ENCODE measurements around the gene EEF1AKMT1. TPM values are rescaled to one million over a fixed set of nuclear protein-coding genes. Genes with fewer than 3 reads are reported as not detected.

EEF1AKMT1 gene
- total and polyA plus RNA-seq, 2 donors (not counting 1 experiment from before 2014, with no cell fraction given) = 7.6 to 18.0 TPM

DNA sequence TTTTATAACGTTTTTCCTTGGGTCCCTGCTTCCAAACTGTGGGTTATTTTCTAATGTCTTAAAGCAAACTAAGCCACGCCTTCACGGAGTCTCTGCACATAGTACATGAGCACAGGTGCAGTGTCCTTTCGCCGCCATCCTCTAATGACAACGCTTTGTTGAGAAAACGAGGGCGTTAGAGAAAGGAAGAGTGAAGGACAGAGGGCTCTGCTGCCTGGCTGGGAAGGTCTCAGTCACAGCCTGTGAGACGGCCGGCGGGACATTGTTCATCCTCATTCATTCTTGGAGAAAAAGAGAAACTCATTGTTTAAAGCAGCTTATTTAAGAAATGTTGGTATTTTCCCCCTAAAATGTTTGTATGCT is 60.8 kb downstream of the EEF1AKMT1 start:
- H3K79me2 ChIP-seq (ENCODE audit: control insufficient read depth, insufficient read depth, low read length) = no peaks in the 10 kb centered on the region
- H3K27ac ChIP-seq (ENCODE audit: insufficient read depth, low read length) = no peak overlapping the region
- no peaks in the 10 kb centered on the region for H3K9me3 ChIP-seq (ENCODE audit: control insufficient read depth, insufficient read depth, low read depth, low read length)
- peaks cover 9% of the 10 kb centered on the region for H3K4me1 ChIP-seq (ENCODE audit: control insufficient read depth, extremely low read depth, insufficient read depth, low read length)
- H3K4me2 ChIP-seq (ENCODE audit: extremely low read depth, insufficient read depth, low read length) = peak overlapping the region; percentile 89
- DNase-seq (ENCODE audit: low read depth in 2 of 2) = no peak
- H3K36me3 ChIP-seq (ENCODE audit: control insufficient read depth, insufficient read depth, low read length) = no peaks in the 10 kb centered on the region
- peak overlapping the region; percentile 11 to 43 (median 24) for H3K4me3 ChIP-seq (replicated peaks in 1 of 4; ENCODE audit: control extremely low read depth in 1 of 4, insufficient read depth in 1 of 4, low read depth in 3 of 4, low read length in 4 of 4)
- TF ChIP-seq EZH2 (IDR thresholded peaks at IDR 0.05; ENCODE audit: low read length, missing control alignments) = no peak
- TF ChIP-seq, protein P1, sequence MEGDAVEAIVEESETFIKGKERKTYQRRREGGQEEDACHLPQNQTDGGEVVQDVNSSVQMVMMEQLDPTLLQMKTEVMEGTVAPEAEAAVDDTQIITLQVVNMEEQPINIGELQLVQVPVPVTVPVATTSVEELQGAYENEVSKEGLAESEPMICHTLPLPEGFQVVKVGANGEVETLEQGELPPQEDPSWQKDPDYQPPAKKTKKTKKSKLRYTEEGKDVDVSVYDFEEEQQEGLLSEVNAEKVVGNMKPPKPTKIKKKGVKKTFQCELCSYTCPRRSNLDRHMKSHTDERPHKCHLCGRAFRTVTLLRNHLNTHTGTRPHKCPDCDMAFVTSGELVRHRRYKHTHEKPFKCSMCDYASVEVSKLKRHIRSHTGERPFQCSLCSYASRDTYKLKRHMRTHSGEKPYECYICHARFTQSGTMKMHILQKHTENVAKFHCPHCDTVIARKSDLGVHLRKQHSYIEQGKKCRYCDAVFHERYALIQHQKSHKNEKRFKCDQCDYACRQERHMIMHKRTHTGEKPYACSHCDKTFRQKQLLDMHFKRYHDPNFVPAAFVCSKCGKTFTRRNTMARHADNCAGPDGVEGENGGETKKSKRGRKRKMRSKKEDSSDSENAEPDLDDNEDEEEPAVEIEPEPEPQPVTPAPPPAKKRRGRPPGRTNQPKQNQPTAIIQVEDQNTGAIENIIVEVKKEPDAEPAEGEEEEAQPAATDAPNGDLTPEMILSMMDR (conservative IDR thresholded peaks at IDR 0.05 in 1 of 2, IDR thresholded peaks at IDR 0.05 in 1 of 2; ENCODE audit: low read depth in 1 of 2, low read length in 2 of 2) = no peak
- H4K20me1 ChIP-seq (ENCODE audit: control insufficient read depth, extremely low read depth, insufficient read depth, low read length) = no peaks in the 10 kb centered on the region
- no peaks in the 10 kb centered on the region for H3K27me3 ChIP-seq (ENCODE audit: control insufficient read depth, insufficient read depth, low read length)
- H2AFZ ChIP-seq (ENCODE audit: low read length) = peak overlapping the region; percentile 63
- no peak overlapping the region for H3K9ac ChIP-seq (ENCODE audit: insufficient read depth, low read length)

DNA sequence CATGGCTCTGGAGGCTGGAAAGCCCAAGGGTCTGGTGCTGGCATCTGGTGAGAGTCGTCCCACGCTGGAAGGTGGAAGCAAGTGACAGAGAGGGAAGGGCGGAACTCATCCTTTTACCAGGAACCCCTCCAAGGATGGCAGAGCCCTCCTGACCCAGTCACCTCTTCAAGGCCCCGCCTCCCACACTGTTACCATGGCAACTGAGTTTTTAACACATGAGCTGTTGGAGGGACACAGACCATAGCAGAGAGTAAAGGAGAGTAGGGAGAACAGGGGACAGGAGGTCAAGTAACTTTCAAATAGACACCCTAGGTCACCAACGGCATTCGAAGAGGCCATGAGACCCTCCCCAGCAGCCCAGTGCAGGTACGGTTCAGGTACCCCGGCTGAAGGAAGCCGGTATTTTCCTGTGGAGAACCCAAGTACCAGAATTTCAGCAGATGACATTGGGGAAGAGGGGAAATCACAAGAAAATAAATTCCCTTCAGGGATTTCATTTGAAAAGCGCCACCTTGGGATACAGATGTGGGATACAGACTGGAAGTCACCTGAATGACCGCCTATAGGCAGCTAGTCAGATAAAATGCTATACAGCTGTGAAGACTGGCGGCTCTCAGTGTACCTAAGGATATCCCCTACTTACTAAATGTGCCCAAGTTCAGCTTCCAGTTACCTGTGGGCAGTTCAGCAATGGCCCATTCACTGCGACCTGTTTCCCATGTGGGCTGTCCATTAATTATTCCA is 62.3 kb downstream of the EEF1AKMT1 start:
- no peak for DNase-seq (ENCODE audit: low read depth in 2 of 2)
- H3K36me3 ChIP-seq (ENCODE audit: control insufficient read depth, insufficient read depth, low read length) = no peaks in the 10 kb centered on the region
- no peak overlapping the region for H2AFZ ChIP-seq (ENCODE audit: low read length)
- H3K4me3 ChIP-seq (replicated peaks in 1 of 4; ENCODE audit: control extremely low read depth in 1 of 4, insufficient read depth in 1 of 4, low read depth in 3 of 4, low read length in 4 of 4) = no peak overlapping the region
- H3K27me3 ChIP-seq (ENCODE audit: control insufficient read depth, insufficient read depth, low read length) = no peaks in the 10 kb centered on the region
- H3K79me2 ChIP-seq (ENCODE audit: control insufficient read depth, insufficient read depth, low read length) = no peaks in the 10 kb centered on the region
- H3K4me2 ChIP-seq (ENCODE audit: extremely low read depth, insufficient read depth, low read length) = no peak overlapping the region
- peaks cover 9% of the 10 kb centered on the region for H3K4me1 ChIP-seq (ENCODE audit: control insufficient read depth, extremely low read depth, insufficient read depth, low read length)
- no peak overlapping the region for H3K27ac ChIP-seq (ENCODE audit: insufficient read depth, low read length)
- TF ChIP-seq, protein P1 (conservative IDR thresholded peaks at IDR 0.05 in 1 of 2, IDR thresholded peaks at IDR 0.05 in 1 of 2; ENCODE audit: low read depth in 1 of 2, low read length in 2 of 2) = peak in 1 of 2 donors; percentile 27
- no peak for TF ChIP-seq EZH2 (IDR thresholded peaks at IDR 0.05; ENCODE audit: low read length, missing control alignments)
- H4K20me1 ChIP-seq (ENCODE audit: control insufficient read depth, extremely low read depth, insufficient read depth, low read length) = no peaks in the 10 kb centered on the region
- H3K9ac ChIP-seq (ENCODE audit: insufficient read depth, low read length) = no peak overlapping the region
- no peaks in the 10 kb centered on the region for H3K9me3 ChIP-seq (ENCODE audit: control insufficient read depth, insufficient read depth, low read depth, low read length)

DNA sequence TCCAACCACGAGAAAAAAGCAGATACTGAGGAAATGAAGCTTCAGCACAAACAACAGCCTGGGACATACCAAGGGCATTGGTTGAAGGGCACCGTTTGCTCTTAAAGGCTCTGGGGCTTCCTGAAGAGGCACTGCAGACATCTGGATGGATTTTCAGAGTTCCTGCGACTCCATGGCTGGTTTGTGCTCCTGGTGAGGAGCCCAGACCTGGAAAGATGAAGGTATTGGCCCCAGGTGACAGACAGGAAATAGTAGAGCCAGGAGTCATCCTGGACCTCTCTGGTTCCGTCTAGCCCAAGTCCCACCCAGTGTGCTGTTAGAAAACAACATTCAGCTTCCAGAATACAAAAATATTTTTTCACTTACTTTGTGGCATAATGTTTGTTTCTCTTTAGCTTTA is 64.0 kb downstream of the EEF1AKMT1 start:
- no peaks in the 10 kb centered on the region for H3K79me2 ChIP-seq (ENCODE audit: control insufficient read depth, insufficient read depth, low read length)
- H3K4me1 ChIP-seq (ENCODE audit: control insufficient read depth, extremely low read depth, insufficient read depth, low read length) = peaks cover 9% of the 10 kb centered on the region
- DNase-seq (ENCODE audit: low read depth in 2 of 2) = no peak
- H3K4me2 ChIP-seq (ENCODE audit: extremely low read depth, insufficient read depth, low read length) = no peak overlapping the region
- H3K9me3 ChIP-seq (ENCODE audit: control insufficient read depth, insufficient read depth, low read depth, low read length) = no peaks in the 10 kb centered on the region
- no peaks in the 10 kb centered on the region for H3K36me3 ChIP-seq (ENCODE audit: control insufficient read depth, insufficient read depth, low read length)
- H3K27ac ChIP-seq (ENCODE audit: insufficient read depth, low read length) = no peak overlapping the region
- no peak overlapping the region for H3K4me3 ChIP-seq (replicated peaks in 1 of 4; ENCODE audit: control extremely low read depth in 1 of 4, insufficient read depth in 1 of 4, low read depth in 3 of 4, low read length in 4 of 4)
- no peaks in the 10 kb centered on the region for H3K27me3 ChIP-seq (ENCODE audit: control insufficient read depth, insufficient read depth, low read length)
- no peak overlapping the region for H2AFZ ChIP-seq (ENCODE audit: low read length)
- TF ChIP-seq, protein P1 (conservative IDR thresholded peaks at IDR 0.05 in 1 of 2, IDR thresholded peaks at IDR 0.05 in 1 of 2; ENCODE audit: low read depth in 1 of 2, low read length in 2 of 2) = no peak
- no peak for TF ChIP-seq EZH2 (IDR thresholded peaks at IDR 0.05; ENCODE audit: low read length, missing control alignments)
- no peak overlapping the region for H3K9ac ChIP-seq (ENCODE audit: insufficient read depth, low read length)
- H4K20me1 ChIP-seq (ENCODE audit: control insufficient read depth, extremely low read depth, insufficient read depth, low read length) = no peaks in the 10 kb centered on the region

All from fibroblast of lung (primary cell).